ENCODE data around the gene ANKRD13D. TPM values are rescaled to one million over a fixed set of nuclear protein-coding genes. Genes with fewer than 3 reads are reported as not detected.

ANKRD13D gene
- total RNA-seq, 1 experiment from 2014 or later: 58.9 TPM

GRCh38 chr11:67311556-67312082 is 22.5 kb downstream of the ANKRD13D start:
- Histone ChIP-seq H3K9ac (ENCODE audit: low read length) (peak overlapping the region; percentile 67), H3K36me3 (ENCODE audit: low read depth, low read length) (peaks cover 7% of the 10 kb centered on the region; the same call in 1 of the 2 replicates), H3K4me2 (ENCODE audit: low read length) (0 out of 2 replicates have a peak overlapping the region, but pooled peaks have one; percentile 47), H3K79me2 (ENCODE audit: low read length) (no peaks in the 10 kb centered on the region), H4K20me1 (ENCODE audit: low read length) (no peaks in the 10 kb centered on the region), H3F3A (ENCODE audit: low read length, unreplicated experiment) (peaks cover 5% of the 10 kb centered on the region), H3K27me3 (ENCODE audit: low read length) (no peaks in the 10 kb centered on the region), H3K4me3 (ENCODE audit: low read length) (no peak overlapping the region), H3K27ac (ENCODE audit: low read length) (peak overlapping the region; percentile 95), H3K4me1 (ENCODE audit: insufficient read depth, low read length) (peaks cover 23% of the 10 kb centered on the region), H3K9me3 (ENCODE audit: low read length) (no peaks in the 10 kb centered on the region), H3K9me2 (replicated peaks; ENCODE audit: low read length) (no peaks in the 10 kb centered on the region), H2AFZ (ENCODE audit: low read length) (no peak overlapping the region)
- TF ChIP-seq EZH2 (IDR thresholded peaks at IDR 0.05; ENCODE audit: low read length, unreplicated experiment) (no peak), CTCF (conservative IDR thresholded peaks at IDR 0.05; ENCODE audit: low read depth, low read length) (peak; percentile 33; the same call in 1 of the 2 replicates)
- no peak; the same call in none of the 2 replicates for ATAC-seq
- ChIA-PET POLR2A (ENCODE audit: unreplicated experiment) (no interaction called here), CTCF (no interaction called here)
- DNase-seq: no peak
- no TSS peak for BruUV-seq (replicated peaks)
- intact Hi-C loops (cut with micrococcal nuclease): loop anchor here (1.0 kb wide), 1 partner anchor 8 kb away; the partner anchor contains the start of gene SSH3

- Histone ChIP-seq H3F3A (ENCODE audit: low read length, unreplicated experiment) (peaks cover 5% of the 10 kb centered on the region), H3K27me3 (ENCODE audit: low read length) (no peaks in the 10 kb centered on the region), H3K4me2 (ENCODE audit: low read length) (peak overlapping the region; percentile 68), H3K9ac (ENCODE audit: low read length) (peak overlapping the region; percentile 69), H2AFZ (ENCODE audit: low read length) (0 out of 2 replicates have a peak overlapping the region, but pooled peaks have one; percentile 1), H4K20me1 (ENCODE audit: low read length) (no peaks in the 10 kb centered on the region), H3K36me3 (ENCODE audit: low read depth, low read length) (peaks cover 7% of the 10 kb centered on the region; the same call in 1 of the 2 replicates), H3K4me3 (ENCODE audit: low read length) (peak overlapping the region; percentile 11; the same call in 1 of the 2 replicates), H3K9me3 (ENCODE audit: low read length) (no peaks in the 10 kb centered on the region), H3K9me2 (replicated peaks; ENCODE audit: low read length) (no peaks in the 10 kb centered on the region), H3K27ac (ENCODE audit: low read length) (peak overlapping the region; percentile 95), H3K4me1 (ENCODE audit: insufficient read depth, low read length) (peaks cover 23% of the 10 kb centered on the region), H3K79me2 (ENCODE audit: low read length) (no peaks in the 10 kb centered on the region)
- peak; percentile 96 for DNase-seq
- intact Hi-C loops (cut with micrococcal nuclease): loop anchor here (1.0 kb wide), 1 partner anchor 9 kb away; the partner anchor contains the start of gene SSH3
- CTCF ChIA-PET: interaction anchor here (0.6 kb wide), 1 partner anchor 193 kb away, joined by 3 read pairs; the partner anchor contains the start of gene KDM2A
- no TSS peak for BruUV-seq (replicated peaks)
- TF ChIP-seq CTCF (conservative IDR thresholded peaks at IDR 0.05; ENCODE audit: low read depth, low read length) (no peak), EZH2 (IDR thresholded peaks at IDR 0.05; ENCODE audit: low read length, unreplicated experiment) (no peak), EZH2phosphoT487 (IDR thresholded peaks at IDR 0.05; ENCODE audit: borderline replicate concordance, low read length) (no peak)
- ATAC-seq: peak; percentile 58
- POLR2A ChIA-PET (ENCODE audit: unreplicated experiment): no interaction called here
Observed at GRCh38 chr11:67312187-67313021, 23.3 kb downstream of the ANKRD13D start.
